GM12801 (cell line): ENCODE data around the gene SLC13A3.

Experiments
- CTCF ChIP-seq: IDR thresholded peaks from one replicate; pipeline ENCODE4 v1.5.1; 2011; ENCODE audit warnings: control low read depth; ENCODE audit not compliant: insufficient read length; ENCODE audit errors: extremely low read depth

Gene SLC13A3

GRCh38 chr20:46688151-46689081, 37.2 kb upstream of the SLC13A3 start:
- no peak for TF ChIP-seq CTCF

- no peak for TF ChIP-seq CTCF
Observed at GRCh38 chr20:46683939-46684750, 32.9 kb upstream of the SLC13A3 start.

GRCh38 chr20:46683668-46683938, 32.3 kb upstream of the SLC13A3 start:
- no peak for TF ChIP-seq CTCF

GRCh38 chr20:46683011-46683667, 31.9 kb upstream of the SLC13A3 start:
- no peak for TF ChIP-seq CTCF

- no peak for TF ChIP-seq CTCF
Observed at GRCh38 chr20:46682063-46682821, 31.0 kb upstream of the SLC13A3 start.

GRCh38 chr20:46681032-46681854, 30.0 kb upstream of the SLC13A3 start:
- no peak for TF ChIP-seq CTCF
